Measurements from ENCODE around the gene KRT7.

Gene KRT7

GRCh38 chr12:52200781-52201450 is 32.1 kb upstream of the KRT7 start:
- Histone ChIP-seq H3K27me3 (ENCODE audit: low read depth, low read length) (no peaks in the 10 kb centered on the region), H3K27ac (ENCODE audit: low read length) (no peak overlapping the region), H3K36me3 (ENCODE audit: control insufficient read depth in 1 of 2, insufficient read depth in 2 of 2, low read length in 2 of 2) (no peaks in the 10 kb centered on the region), H3K4me3 (ENCODE audit: low read depth in 1 of 2, low read length in 2 of 2) (no peak overlapping the region), H3K4me1 (ENCODE audit: control insufficient read depth in 1 of 2, insufficient read depth in 2 of 2, low read length in 2 of 2) (peaks cover 4 to 12% of the 10 kb centered on the region in 2 donors), H3K9me3 (ENCODE audit: control insufficient read depth in 1 of 2, low read length in 2 of 2) (no peaks in the 10 kb centered on the region)

- Histone ChIP-seq H3K27me3 (ENCODE audit: low read depth, low read length) (no peaks in the 10 kb centered on the region), H3K9me3 (ENCODE audit: control insufficient read depth in 1 of 2, low read length in 2 of 2) (no peaks in the 10 kb centered on the region), H3K4me3 (ENCODE audit: low read depth in 1 of 2, low read length in 2 of 2) (no peak overlapping the region), H3K27ac (ENCODE audit: low read length) (no peak overlapping the region), H3K4me1 (ENCODE audit: control insufficient read depth in 1 of 2, insufficient read depth in 2 of 2, low read length in 2 of 2) (peaks cover 4 to 12% of the 10 kb centered on the region in 2 donors), H3K36me3 (ENCODE audit: control insufficient read depth in 1 of 2, insufficient read depth in 2 of 2, low read length in 2 of 2) (no peaks in the 10 kb centered on the region)
These were observed 31.6 kb upstream of the KRT7 start for GRCh38 chr12:52201451-52201839.

GRCh38 chr12:52202361-52203078 is 30.5 kb upstream of the KRT7 start:
- H3K36me3 ChIP-seq (ENCODE audit: control insufficient read depth in 1 of 2, insufficient read depth in 2 of 2, low read length in 2 of 2): no peaks in the 10 kb centered on the region
- H3K9me3 ChIP-seq (ENCODE audit: control insufficient read depth in 1 of 2, low read length in 2 of 2): no peaks in the 10 kb centered on the region
- H3K4me1 ChIP-seq (ENCODE audit: control insufficient read depth in 1 of 2, insufficient read depth in 2 of 2, low read length in 2 of 2): peaks cover 4 to 14% of the 10 kb centered on the region in 2 donors
- H3K27ac ChIP-seq (ENCODE audit: low read length): no peak overlapping the region
- H3K4me3 ChIP-seq (ENCODE audit: low read depth in 1 of 2, low read length in 2 of 2): no peak overlapping the region
- H3K27me3 ChIP-seq (ENCODE audit: low read depth, low read length): no peaks in the 10 kb centered on the region

- no peak overlapping the region for H3K4me3 ChIP-seq (ENCODE audit: low read depth in 1 of 2, low read length in 2 of 2)
- H3K36me3 ChIP-seq (ENCODE audit: control insufficient read depth in 1 of 2, insufficient read depth in 2 of 2, low read length in 2 of 2): no peaks in the 10 kb centered on the region
- no peaks in the 10 kb centered on the region for H3K27me3 ChIP-seq (ENCODE audit: low read depth, low read length)
- peaks cover 4 to 17% of the 10 kb centered on the region in 2 donors for H3K4me1 ChIP-seq (ENCODE audit: control insufficient read depth in 1 of 2, insufficient read depth in 2 of 2, low read length in 2 of 2)
- H3K27ac ChIP-seq (ENCODE audit: low read length): no peak overlapping the region
- no peaks in the 10 kb centered on the region for H3K9me3 ChIP-seq (ENCODE audit: control insufficient read depth in 1 of 2, low read length in 2 of 2)
These were observed 29.7 kb upstream of the KRT7 start for GRCh38 chr12:52203079-52203921.

GRCh38 chr12:52204095-52204930 is 28.7 kb upstream of the KRT7 start:
- H3K36me3 ChIP-seq (ENCODE audit: control insufficient read depth in 1 of 2, insufficient read depth in 2 of 2, low read length in 2 of 2): no peaks in the 10 kb centered on the region
- no peak overlapping the region for H3K27ac ChIP-seq (ENCODE audit: low read length)
- no peaks in the 10 kb centered on the region for H3K27me3 ChIP-seq (ENCODE audit: low read depth, low read length)
- peaks cover 4 to 17% of the 10 kb centered on the region in 2 donors for H3K4me1 ChIP-seq (ENCODE audit: control insufficient read depth in 1 of 2, insufficient read depth in 2 of 2, low read length in 2 of 2)
- no peak overlapping the region for H3K4me3 ChIP-seq (ENCODE audit: low read depth in 1 of 2, low read length in 2 of 2)
- H3K9me3 ChIP-seq (ENCODE audit: control insufficient read depth in 1 of 2, low read length in 2 of 2): no peaks in the 10 kb centered on the region

GRCh38 chr12:52204931-52205505 is 28.0 kb upstream of the KRT7 start:
- H3K4me3 ChIP-seq (ENCODE audit: low read depth in 1 of 2, low read length in 2 of 2): no peak overlapping the region
- no peaks in the 10 kb centered on the region for H3K36me3 ChIP-seq (ENCODE audit: control insufficient read depth in 1 of 2, insufficient read depth in 2 of 2, low read length in 2 of 2)
- no peaks in the 10 kb centered on the region for H3K9me3 ChIP-seq (ENCODE audit: control insufficient read depth in 1 of 2, low read length in 2 of 2)
- no peak overlapping the region for H3K27ac ChIP-seq (ENCODE audit: low read length)
- H3K27me3 ChIP-seq (ENCODE audit: low read depth, low read length): no peaks in the 10 kb centered on the region
- H3K4me1 ChIP-seq (ENCODE audit: control insufficient read depth in 1 of 2, insufficient read depth in 2 of 2, low read length in 2 of 2): peaks cover 4 to 17% of the 10 kb centered on the region in 2 donors

- Histone ChIP-seq H3K4me3 (ENCODE audit: low read depth in 1 of 2, low read length in 2 of 2) (no peak overlapping the region), H3K27ac (ENCODE audit: low read length) (no peak overlapping the region), H3K27me3 (ENCODE audit: low read depth, low read length) (no peaks in the 10 kb centered on the region), H3K9me3 (ENCODE audit: control insufficient read depth in 1 of 2, low read length in 2 of 2) (no peaks in the 10 kb centered on the region), H3K4me1 (ENCODE audit: control insufficient read depth in 1 of 2, insufficient read depth in 2 of 2, low read length in 2 of 2) (peaks cover 4 to 17% of the 10 kb centered on the region in 2 donors), H3K36me3 (ENCODE audit: control insufficient read depth in 1 of 2, insufficient read depth in 2 of 2, low read length in 2 of 2) (no peaks in the 10 kb centered on the region)
These were observed 27.3 kb upstream of the KRT7 start for GRCh38 chr12:52205612-52206303.

GRCh38 chr12:52206304-52207040 is 26.6 kb upstream of the KRT7 start:
- Histone ChIP-seq H3K9me3 (ENCODE audit: control insufficient read depth in 1 of 2, low read length in 2 of 2) (no peaks in the 10 kb centered on the region), H3K27me3 (ENCODE audit: low read depth, low read length) (no peaks in the 10 kb centered on the region), H3K4me3 (ENCODE audit: low read depth in 1 of 2, low read length in 2 of 2) (no peak overlapping the region), H3K4me1 (ENCODE audit: control insufficient read depth in 1 of 2, insufficient read depth in 2 of 2, low read length in 2 of 2) (peaks cover 4 to 17% of the 10 kb centered on the region in 2 donors), H3K36me3 (ENCODE audit: control insufficient read depth in 1 of 2, insufficient read depth in 2 of 2, low read length in 2 of 2) (no peaks in the 10 kb centered on the region), H3K27ac (ENCODE audit: low read length) (no peak overlapping the region)

- Histone ChIP-seq H3K27ac (ENCODE audit: low read length) (no peak overlapping the region), H3K4me1 (ENCODE audit: control insufficient read depth in 1 of 2, insufficient read depth in 2 of 2, low read length in 2 of 2) (peaks cover 4 to 17% of the 10 kb centered on the region in 2 donors)
These were observed 25.9 kb upstream of the KRT7 start for GRCh38 chr12:52207106-52207505.

GRCh38 chr12:52207895-52208294 is 25.1 kb upstream of the KRT7 start:
- Histone ChIP-seq H3K9me3 (ENCODE audit: control insufficient read depth in 1 of 2, low read length in 2 of 2) (no peaks in the 10 kb centered on the region), H3K27ac (ENCODE audit: low read length) (no peak overlapping the region), H3K27me3 (ENCODE audit: low read depth, low read length) (no peaks in the 10 kb centered on the region), H3K4me3 (ENCODE audit: low read depth in 1 of 2, low read length in 2 of 2) (no peak overlapping the region), H3K36me3 (ENCODE audit: control insufficient read depth in 1 of 2, insufficient read depth in 2 of 2, low read length in 2 of 2) (no peaks in the 10 kb centered on the region), H3K4me1 (ENCODE audit: control insufficient read depth in 1 of 2, insufficient read depth in 2 of 2, low read length in 2 of 2) (peaks cover 2 to 11% of the 10 kb centered on the region in 2 donors)

More at GRCh38 chr12:52207106-52207505, 25.9 kb upstream of the KRT7 start:
- H3K27me3 ChIP-seq (ENCODE audit: low read depth, low read length): no peaks in the 10 kb centered on the region
- no peak overlapping the region for H3K4me3 ChIP-seq (ENCODE audit: low read depth in 1 of 2, low read length in 2 of 2)
- H3K9me3 ChIP-seq (ENCODE audit: control insufficient read depth in 1 of 2, low read length in 2 of 2): no peaks in the 10 kb centered on the region
- H3K36me3 ChIP-seq (ENCODE audit: control insufficient read depth in 1 of 2, insufficient read depth in 2 of 2, low read length in 2 of 2): no peaks in the 10 kb centered on the region
